GM23338 (cell line): ENCODE measurements around the gene RBM44. TPM values are rescaled to one million over a fixed set of nuclear protein-coding genes. Genes with fewer than 3 reads are reported as not detected.
"Not testable (repeated sequence)": the region's sequence is repeated elsewhere in the genome, so short reads cannot be mapped to it uniquely, and the experiment has no call there.

Experiments used
- ATAC-seq: fragments of 200-7000 bp; cut with Tn5 transposase; 3 replicates; pipeline ENCODE4 v1.9.1; 2020
- DNase-seq: peaks from one replicate; pipeline ENCODE4 v3.0.0-alpha.2; 2015; ENCODE audit warnings: low spot score
- H2AFZ ChIP-seq: fragments of 200-600 bp; sonication (generic); 2 replicates; pipeline ENCODE4 v1.8.0; 2016; ENCODE audit warnings: antibody characterized with exemption, mild to moderate bottlenecking, moderate library complexity
- H3F3A ChIP-seq: fragments of 200-600 bp; sonication (generic); replicated peaks from 2 replicates; pipeline ENCODE4 v1.8.0; 2017; ENCODE audit warnings: antibody characterized with exemption, mixed run types, low read depth
- H3K27ac ChIP-seq: fragments of 200-600 bp; sonication (generic); 2 replicates; pipeline ENCODE4 v1.6.1; 2016; ENCODE audit warnings: low read depth
- H3K27me3 ChIP-seq: fragments of 200-600 bp; sonication (generic); 2 replicates; pipeline ENCODE4 v1.8.0; 2016; ENCODE audit warnings: mild to moderate bottlenecking, mixed run types, moderate library complexity; ENCODE audit not compliant: insufficient read depth
- H3K36me3 ChIP-seq: fragments of 200-600 bp; sonication (generic); 2 replicates; pipeline ENCODE4 v1.8.0; 2016; ENCODE audit warnings: mild to moderate bottlenecking; ENCODE audit not compliant: insufficient read depth
- H3K4me1 ChIP-seq: fragments of 200-600 bp; sonication (generic); 2 replicates; pipeline ENCODE4 v1.8.0; 2016; ENCODE audit warnings: mild to moderate bottlenecking, moderate library complexity; ENCODE audit not compliant: insufficient read depth
- H3K4me2 ChIP-seq: fragments of 200-600 bp; sonication (generic); 2 replicates; pipeline ENCODE4 v1.7.1; 2017; ENCODE audit warnings: mixed run types
- H3K4me3 ChIP-seq: fragments of 200-600 bp; sonication (generic); 2 replicates; pipeline ENCODE4 v1.6.1; 2016; ENCODE audit warnings: mixed run types
- H3K79me2 ChIP-seq: fragments of 200-600 bp; sonication (generic); replicated peaks from 2 replicates; pipeline ENCODE4 v1.8.0; 2017; ENCODE audit warnings: mild to moderate bottlenecking; ENCODE audit not compliant: insufficient read depth
- H3K9me2 ChIP-seq: fragments of 200-600 bp; sonication (generic); 2 replicates; pipeline ENCODE4 v1.8.0; 2017; ENCODE audit not compliant: insufficient read depth
- H4K20me1 ChIP-seq: fragments of 200-600 bp; sonication (generic); replicated peaks from 2 replicates; pipeline ENCODE4 v1.8.0; 2017; ENCODE audit warnings: mild to moderate bottlenecking; ENCODE audit not compliant: insufficient read depth
- H3K27ac Mint-ChIP-seq: 2 replicates; pipeline ENCODE4 v1.8.0; 2020; ENCODE audit warnings: inconsistent platforms, mild to moderate bottlenecking, moderate library complexity, mixed read lengths
- H3K27me3 Mint-ChIP-seq: 3 replicates; pipeline ENCODE4 v1.8.0; 2022; ENCODE audit warnings: low read depth, mild to moderate bottlenecking, moderate library complexity, mixed read lengths, inconsistent platforms; ENCODE audit not compliant: insufficient read depth, poor library complexity
- H3K36me3 Mint-ChIP-seq: 3 replicates; pipeline ENCODE4 v1.8.0; 2021; ENCODE audit warnings: low read depth, mild to moderate bottlenecking, inconsistent platforms, moderate library complexity, mixed read lengths
- H3K4me1 Mint-ChIP-seq: 3 replicates; pipeline ENCODE4 v1.8.0; 2020; ENCODE audit warnings: mild to moderate bottlenecking, inconsistent platforms, mixed read lengths
- H3K4me3 Mint-ChIP-seq: 3 replicates; pipeline ENCODE4 v1.8.0; 2021; ENCODE audit warnings: moderate library complexity, mild to moderate bottlenecking, inconsistent platforms, mixed read lengths
- H3K9me3 Mint-ChIP-seq: 3 replicates; pipeline ENCODE4 v1.8.0; 2020; ENCODE audit warnings: moderate library complexity, mild to moderate bottlenecking, inconsistent platforms, mixed read lengths
- ETS1 ChIP-seq: IDR thresholded peaks from 2 replicates; pipeline ENCODE4 v1.6.1; 2016; ENCODE audit warnings: antibody characterized with exemption
- JUNB ChIP-seq: IDR thresholded peaks from one replicate; pipeline ENCODE4 v1.6.1; 2016; ENCODE audit warnings: antibody characterized with exemption; ENCODE audit not compliant: unreplicated experiment
- NANOG ChIP-seq: IDR thresholded peaks from 2 replicates; pipeline ENCODE4 v1.6.1; 2016; ENCODE audit warnings: antibody characterized with exemption, borderline replicate concordance
- STAT1 ChIP-seq: IDR thresholded peaks from one replicate; pipeline ENCODE4 v1.6.1; 2016; ENCODE audit warnings: antibody characterized with exemption; ENCODE audit not compliant: unreplicated experiment
- ZNF114 ChIP-seq: fragments of 250-450 bp; sonication (Bioruptor Pico); IDR thresholded peaks from 2 replicates; pipeline ENCODE4 v1.5.0; 2020; ENCODE audit warnings: mild to moderate bottlenecking, moderate library complexity
- polyA plus RNA-seq: library from polyadenylated mRNA; unstranded; fragments of >200 nt; fragmentation: Nextera tagmentation; extraction: Ambion mirVana; gene quantifications from 2 replicates; pipeline ENCODE4 v1.2.1, GENCODE V29; 2016
- total RNA-seq: library from RNA; depleted of rRNA; stranded (reverse); fragments of >200 nt; shearing (Covaris generic); gene quantifications from 2 replicates; pipeline ENCODE4 v1.2.3, GENCODE V29; 2014
- TF ChIP-seq, protein P1 (sequence below), 2 experiments: fragments of 200-600 bp in 1 of 2; sonication (generic) in 1 of 2; conservative IDR thresholded peaks; 2 replicates each; pipeline versions ENCODE4 v1.5.1 to v1.6.1; 2016 to 2017; ENCODE audit warnings: antibody characterized with exemption in 2 of 2, low read depth in 2 of 2, mild to moderate bottlenecking in 2 of 2, moderate library complexity in 1 of 2

Gene RBM44
- total and polyA plus RNA-seq, 2 experiments from 2014 or later = 0.29 to 0.87 TPM

DNA sequence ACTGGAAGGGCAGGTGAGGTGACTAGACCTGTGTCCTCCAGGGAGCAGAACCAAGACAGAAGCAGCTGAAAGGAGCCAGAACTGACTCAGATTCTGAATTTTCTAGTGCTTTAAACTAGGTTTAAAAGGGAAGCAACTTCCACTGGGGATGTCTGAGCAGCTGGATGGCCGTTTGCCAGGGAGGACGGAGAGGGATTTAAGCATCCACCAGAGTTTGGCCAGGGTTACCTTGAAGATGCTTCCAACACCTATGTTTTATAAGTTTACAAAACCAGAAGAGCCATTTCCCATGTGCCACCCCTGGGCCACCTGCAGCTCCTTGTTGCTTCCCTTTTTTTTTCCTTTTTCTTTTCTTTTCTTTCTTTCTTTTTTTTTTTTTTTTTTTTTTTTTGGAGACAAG lies 48.6 kb upstream of the RBM44 start:
- Histone ChIP-seq H3K27ac (no peak overlapping the region), H4K20me1 (peaks cover 5% of the 10 kb centered on the region; the same call in 1 of the 2 replicates)
- peaks cover 61% of the 10 kb centered on the region for H3K36me3 Mint-ChIP-seq

DNA sequence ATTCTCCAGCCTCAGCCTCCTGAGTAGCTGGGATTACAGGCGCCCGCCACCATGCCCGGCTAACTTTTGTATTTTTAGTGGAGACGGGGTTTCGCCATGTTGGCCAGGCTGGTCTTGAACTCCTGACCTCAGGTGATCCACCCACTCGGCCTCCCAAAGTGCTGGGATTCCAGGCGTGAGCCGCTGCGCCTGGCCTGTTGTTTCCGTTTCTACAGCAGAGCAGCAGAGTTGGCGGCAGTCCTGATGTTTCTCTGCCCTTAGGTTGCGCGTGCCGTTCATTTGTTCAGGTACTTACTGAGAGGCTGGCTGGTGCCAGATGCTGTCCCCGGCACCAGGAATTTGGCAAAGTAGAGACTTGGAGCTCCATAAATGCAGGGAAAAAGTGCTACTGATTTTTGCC lies 48.1 kb upstream of the RBM44 start:
- H3K36me3 Mint-ChIP-seq = peaks cover 61% of the 10 kb centered on the region
- Histone ChIP-seq H3K36me3 (peaks cover 20% of the 10 kb centered on the region; the same call in 1 of the 2 replicates), H3K79me2 (peaks cover 20% of the 10 kb centered on the region)
- H2AFZ ChIP-seq, H3K27me3 Mint-ChIP-seq, H3K9me3 Mint-ChIP-seq, H3K4me2 ChIP-seq, H3K4me1 ChIP-seq, H3F3A ChIP-seq, ATAC-seq, DNase-seq, H3K27me3 ChIP-seq, H3K4me1 Mint-ChIP-seq, H4K20me1 ChIP-seq, H3K4me3 Mint-ChIP-seq, H3K27ac Mint-ChIP-seq, H3K9me2 ChIP-seq, H3K27ac ChIP-seq, H3K4me3 ChIP-seq: not testable (repeated sequence)

More for the DNA sequence above, 48.6 kb upstream of the RBM44 start:
- Histone ChIP-seq H3F3A (peaks cover 4% of the 10 kb centered on the region; the same call in 1 of the 2 replicates), H3K36me3 (peaks cover 20% of the 10 kb centered on the region; the same call in 1 of the 2 replicates), H3K4me3 (no peak overlapping the region), H3K27me3 (no peaks in the 10 kb centered on the region), H3K4me1 (no peaks in the 10 kb centered on the region), H2AFZ (no peak overlapping the region), H3K9me2 (no peaks in the 10 kb centered on the region), H3K79me2 (peaks cover 22% of the 10 kb centered on the region), H3K4me2 (no peak overlapping the region)
- Mint-ChIP-seq H3K4me3 (no peak overlapping the region), H3K27ac (no peak overlapping the region), H3K9me3 (no peaks in the 10 kb centered on the region; the same call in 2 of the 3 replicates), H3K27me3 (peaks cover 3% of the 10 kb centered on the region), H3K4me1 (peaks cover 3% of the 10 kb centered on the region)
- TF ChIP-seq STAT1 (no peak), JUNB (no peak), ETS1 (no peak), NANOG (no peak)
- DNase-seq (no peak), ATAC-seq (no peak)

DNA sequence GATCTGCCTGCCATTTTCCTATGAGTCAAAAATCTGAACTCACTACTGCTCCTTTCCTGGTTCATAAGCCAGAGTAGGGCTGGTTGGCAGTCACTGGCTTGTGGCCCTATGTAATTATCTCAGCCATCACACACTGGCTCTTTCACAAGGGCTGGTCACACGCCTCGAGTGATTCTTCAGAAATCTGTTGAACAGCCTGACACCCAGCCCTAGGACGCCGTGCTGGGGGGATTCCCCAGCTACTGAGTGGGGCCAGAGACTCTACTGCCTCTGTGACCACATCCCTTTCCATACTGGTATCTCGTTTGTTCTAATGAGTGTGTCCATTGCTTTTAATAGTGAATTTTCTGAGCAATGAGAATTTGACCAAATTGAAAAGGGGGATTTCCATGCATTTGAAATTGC lies 45.8 kb upstream of the RBM44 start:
- H3K4me1 Mint-ChIP-seq = no peaks in the 10 kb centered on the region
- DNase-seq (no peak), ATAC-seq (no peak)
- Histone ChIP-seq H2AFZ (no peak overlapping the region), H4K20me1 (peaks cover 7% of the 10 kb centered on the region; the same call in 1 of the 2 replicates), H3K4me3 (no peak overlapping the region), H3K27ac (no peak overlapping the region), H3K4me2 (no peak overlapping the region), H3K4me1 (no peaks in the 10 kb centered on the region), H3K36me3 (peaks cover 34% of the 10 kb centered on the region), H3K9me2 (no peaks in the 10 kb centered on the region), H3K27me3 (no peaks in the 10 kb centered on the region), H3K79me2 (0 out of 2 replicates have a peak, but pooled peaks cover under 1% of the 10 kb centered on the region), H3F3A (peaks cover 4% of the 10 kb centered on the region; the same call in 1 of the 2 replicates)
- H3K4me3 Mint-ChIP-seq = no peak overlapping the region
- no peak overlapping the region for H3K27ac Mint-ChIP-seq
- peaks cover 3% of the 10 kb centered on the region for H3K27me3 Mint-ChIP-seq
- no peaks in the 10 kb centered on the region for H3K9me3 Mint-ChIP-seq
- peaks cover 72% of the 10 kb centered on the region for H3K36me3 Mint-ChIP-seq
- TF ChIP-seq ZNF114 (CRISPR knock-in tag) (no peak), ETS1 (no peak), NANOG (no peak)
- TF ChIP-seq, protein P1, sequence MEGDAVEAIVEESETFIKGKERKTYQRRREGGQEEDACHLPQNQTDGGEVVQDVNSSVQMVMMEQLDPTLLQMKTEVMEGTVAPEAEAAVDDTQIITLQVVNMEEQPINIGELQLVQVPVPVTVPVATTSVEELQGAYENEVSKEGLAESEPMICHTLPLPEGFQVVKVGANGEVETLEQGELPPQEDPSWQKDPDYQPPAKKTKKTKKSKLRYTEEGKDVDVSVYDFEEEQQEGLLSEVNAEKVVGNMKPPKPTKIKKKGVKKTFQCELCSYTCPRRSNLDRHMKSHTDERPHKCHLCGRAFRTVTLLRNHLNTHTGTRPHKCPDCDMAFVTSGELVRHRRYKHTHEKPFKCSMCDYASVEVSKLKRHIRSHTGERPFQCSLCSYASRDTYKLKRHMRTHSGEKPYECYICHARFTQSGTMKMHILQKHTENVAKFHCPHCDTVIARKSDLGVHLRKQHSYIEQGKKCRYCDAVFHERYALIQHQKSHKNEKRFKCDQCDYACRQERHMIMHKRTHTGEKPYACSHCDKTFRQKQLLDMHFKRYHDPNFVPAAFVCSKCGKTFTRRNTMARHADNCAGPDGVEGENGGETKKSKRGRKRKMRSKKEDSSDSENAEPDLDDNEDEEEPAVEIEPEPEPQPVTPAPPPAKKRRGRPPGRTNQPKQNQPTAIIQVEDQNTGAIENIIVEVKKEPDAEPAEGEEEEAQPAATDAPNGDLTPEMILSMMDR (conservative IDR thresholded peaks at IDR 0.05; ENCODE audit: low read depth in 2 of 2) = no peak
